GM20000 (cell line): Measurements from ENCODE around the gene TRAPPC3.

Experiments used
- DNase-seq: peaks from one replicate; pipeline ENCODE4 v3.0.0; 2012; ENCODE audit warnings: low spot score
- CTCF ChIP-seq: IDR thresholded peaks from 2 replicates; pipeline ENCODE4 v1.5.1; 2012; ENCODE audit warnings: mild to moderate bottlenecking, control low read depth; ENCODE audit errors: extremely low read depth, missing control alignments

Gene TRAPPC3

GRCh38 chr1:36178471-36179219, 29.4 kb upstream of the TRAPPC3 start:
- TF ChIP-seq CTCF = no peak
- DNase-seq = no peak

- DNase-seq = no peak
- no peak for TF ChIP-seq CTCF
Measured at GRCh38 chr1:36177589-36178431, 28.5 kb upstream of the TRAPPC3 start.

GRCh38 chr1:36176106-36176949, 27.0 kb upstream of the TRAPPC3 start:
- DNase-seq = no peak
- no peak for TF ChIP-seq CTCF

- DNase-seq = no peak
- TF ChIP-seq CTCF = no peak
Measured at GRCh38 chr1:36175137-36176095, 26.1 kb upstream of the TRAPPC3 start.

GRCh38 chr1:36174713-36175112, 25.4 kb upstream of the TRAPPC3 start:
- TF ChIP-seq CTCF = no peak
- DNase-seq = no peak

GRCh38 chr1:36172983-36173382, 23.7 kb upstream of the TRAPPC3 start:
- TF ChIP-seq CTCF = no peak
- DNase-seq = no peak
